Osteocyte (in vitro differentiated cells): ENCODE measurements around the gene MRPL27. TPM values are rescaled to one million over a fixed set of nuclear protein-coding genes. Genes with fewer than 3 reads are reported as not detected.

Experiments used
- DNase-seq: peaks from one replicate; pipeline ENCODE4 v3.0.0; 2021; ENCODE audit warnings: mixed read lengths; ENCODE audit not compliant: unreplicated experiment; ENCODE audit errors: extremely low spot score
- H3K27ac Mint-ChIP-seq: one replicate; pipeline ENCODE4 v1.8.0; 2021; ENCODE audit warnings: mild to moderate bottlenecking, mixed read lengths; ENCODE audit not compliant: unreplicated experiment
- H3K27me3 Mint-ChIP-seq: one replicate; pipeline ENCODE4 v1.8.0; 2021; ENCODE audit warnings: mixed read lengths; ENCODE audit not compliant: unreplicated experiment
- H3K36me3 Mint-ChIP-seq: one replicate; pipeline ENCODE4 v1.8.0; 2021; ENCODE audit warnings: mixed read lengths; ENCODE audit not compliant: unreplicated experiment
- H3K4me1 Mint-ChIP-seq: one replicate; pipeline ENCODE4 v1.8.0; 2021; ENCODE audit warnings: mixed read lengths; ENCODE audit not compliant: unreplicated experiment
- H3K4me3 Mint-ChIP-seq: one replicate; pipeline ENCODE4 v1.8.0; 2021; ENCODE audit warnings: mild to moderate bottlenecking, moderate library complexity, mixed read lengths; ENCODE audit not compliant: unreplicated experiment
- H3K9me3 Mint-ChIP-seq: one replicate; pipeline ENCODE4 v1.8.0; 2021; ENCODE audit warnings: mixed read lengths; ENCODE audit not compliant: unreplicated experiment
- total RNA-seq: library from RNA; stranded (reverse); gene quantifications from 2 replicates; pipeline ENCODE4 v1.2.1, GENCODE V29; 2021
- TF ChIP-seq, protein P1 (sequence below): fragments of 200-600 bp; sonication (generic); IDR thresholded peaks from 2 replicates; pipeline ENCODE4 v1.5.0; 2021; ENCODE audit warnings: antibody characterized with exemption, mild to moderate bottlenecking, moderate library complexity

The MRPL27 gene
- total RNA-seq, 1 donor from 2014 or later = 54.5 TPM

DNA sequence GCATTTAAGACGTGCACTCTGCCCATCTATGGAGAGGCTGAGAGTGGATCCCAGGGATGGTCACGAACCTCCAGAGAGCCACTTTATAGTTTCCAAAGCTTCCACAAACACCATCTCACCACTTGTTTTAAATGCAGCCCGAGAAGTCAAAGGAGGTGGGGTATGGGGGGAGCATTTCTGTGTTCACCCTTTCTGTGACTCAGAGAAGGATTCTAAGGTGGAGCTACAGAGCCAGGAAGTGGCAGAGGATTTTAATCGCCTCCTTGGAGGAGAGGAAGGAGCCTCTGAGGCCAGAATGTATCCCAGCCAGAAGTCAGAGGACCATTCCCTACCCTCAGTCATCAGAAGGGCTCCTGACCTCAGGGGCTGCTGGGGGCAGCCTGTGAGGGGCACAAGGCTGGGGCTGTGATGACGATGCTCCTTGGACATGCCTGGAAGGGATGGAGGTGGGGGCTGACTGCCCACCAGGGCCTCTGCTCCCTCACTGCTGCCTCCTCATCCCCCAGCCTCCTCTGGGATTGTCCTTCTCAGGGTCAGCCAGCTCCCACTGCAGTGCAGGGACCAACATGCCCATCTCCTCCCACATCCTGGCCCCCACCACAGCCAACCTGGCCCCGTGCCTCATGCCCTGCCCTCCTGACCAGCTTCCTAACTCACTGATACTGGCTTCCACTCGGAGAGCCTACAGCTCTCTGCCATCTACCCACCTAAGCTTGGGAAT is 24.3 kb downstream of the MRPL27 start:
- DNase-seq = no peak
- Mint-ChIP-seq H3K9me3 (no peaks in the 10 kb centered on the region), H3K36me3 (peaks cover 8% of the 10 kb centered on the region), H3K27me3 (peaks cover 4% of the 10 kb centered on the region), H3K4me1 (peaks cover 24% of the 10 kb centered on the region), H3K27ac (no peak overlapping the region), H3K4me3 (no peak overlapping the region)
- TF ChIP-seq, protein P1, sequence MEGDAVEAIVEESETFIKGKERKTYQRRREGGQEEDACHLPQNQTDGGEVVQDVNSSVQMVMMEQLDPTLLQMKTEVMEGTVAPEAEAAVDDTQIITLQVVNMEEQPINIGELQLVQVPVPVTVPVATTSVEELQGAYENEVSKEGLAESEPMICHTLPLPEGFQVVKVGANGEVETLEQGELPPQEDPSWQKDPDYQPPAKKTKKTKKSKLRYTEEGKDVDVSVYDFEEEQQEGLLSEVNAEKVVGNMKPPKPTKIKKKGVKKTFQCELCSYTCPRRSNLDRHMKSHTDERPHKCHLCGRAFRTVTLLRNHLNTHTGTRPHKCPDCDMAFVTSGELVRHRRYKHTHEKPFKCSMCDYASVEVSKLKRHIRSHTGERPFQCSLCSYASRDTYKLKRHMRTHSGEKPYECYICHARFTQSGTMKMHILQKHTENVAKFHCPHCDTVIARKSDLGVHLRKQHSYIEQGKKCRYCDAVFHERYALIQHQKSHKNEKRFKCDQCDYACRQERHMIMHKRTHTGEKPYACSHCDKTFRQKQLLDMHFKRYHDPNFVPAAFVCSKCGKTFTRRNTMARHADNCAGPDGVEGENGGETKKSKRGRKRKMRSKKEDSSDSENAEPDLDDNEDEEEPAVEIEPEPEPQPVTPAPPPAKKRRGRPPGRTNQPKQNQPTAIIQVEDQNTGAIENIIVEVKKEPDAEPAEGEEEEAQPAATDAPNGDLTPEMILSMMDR = no peak

DNA sequence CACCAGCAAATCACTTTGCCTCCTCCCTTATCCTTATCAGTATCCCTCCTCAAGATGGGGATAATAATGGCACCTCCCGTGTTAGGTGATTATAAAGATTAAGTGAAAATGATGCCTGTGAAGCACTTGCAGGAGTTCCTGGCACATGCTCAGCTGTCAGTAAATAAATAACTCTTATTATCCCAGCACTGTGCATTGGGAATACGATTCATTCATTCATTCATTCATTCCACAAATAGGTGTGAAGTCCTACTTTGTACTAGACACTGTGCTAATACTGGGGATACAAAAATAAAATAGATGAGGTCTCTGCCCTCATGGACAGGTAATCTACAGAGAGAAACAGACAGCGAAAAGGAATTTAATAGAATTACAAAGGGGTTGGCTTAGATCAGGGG is 25.1 kb downstream of the MRPL27 start:
- no peak overlapping the region for H3K27ac Mint-ChIP-seq

DNA sequence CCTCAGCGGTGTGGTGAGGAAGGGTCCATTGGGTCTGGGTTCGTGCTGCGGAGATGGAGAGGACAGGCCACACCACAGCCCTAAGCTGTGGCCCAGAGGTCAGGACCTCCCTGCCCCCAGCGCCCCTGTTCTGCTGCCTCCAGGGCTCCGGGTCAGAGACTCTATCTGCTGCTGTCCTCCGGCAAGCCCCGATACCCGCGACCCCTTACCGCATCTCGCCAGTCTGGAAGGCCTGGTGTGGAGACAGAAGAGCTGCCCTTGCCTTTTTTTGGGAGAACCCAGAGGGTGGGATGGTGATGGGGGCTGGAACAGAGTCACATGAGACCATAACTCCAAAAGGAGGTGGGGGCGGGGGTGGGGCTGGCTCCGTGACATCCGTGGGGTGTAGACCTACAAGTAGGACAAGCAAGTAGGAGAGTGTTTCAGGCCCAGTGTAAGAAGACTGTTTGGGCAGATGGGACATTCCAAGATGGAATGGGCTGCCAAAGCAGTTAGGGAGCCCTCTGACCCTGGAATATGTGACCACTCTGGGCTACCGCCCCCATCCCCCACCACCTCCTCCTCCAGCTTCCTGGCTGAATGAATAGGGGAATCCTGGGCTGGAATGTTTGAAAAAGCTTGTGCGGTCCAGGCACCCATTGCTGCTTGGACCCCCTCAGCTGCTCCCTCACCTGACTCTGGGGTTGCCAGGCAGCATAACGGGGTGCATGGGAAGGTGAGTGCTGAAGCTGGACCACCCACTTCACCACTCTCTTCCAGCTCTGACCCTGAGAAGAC is 25.7 kb downstream of the MRPL27 start:
- H3K4me3 Mint-ChIP-seq = peak overlapping the region; percentile 93
- peaks cover 4% of the 10 kb centered on the region for H3K27me3 Mint-ChIP-seq
- no peak for DNase-seq
- H3K9me3 Mint-ChIP-seq = no peaks in the 10 kb centered on the region
- H3K4me1 Mint-ChIP-seq = peaks cover 24% of the 10 kb centered on the region
- peaks cover 4% of the 10 kb centered on the region for H3K36me3 Mint-ChIP-seq
- TF ChIP-seq, protein P1 = no peak
- peak overlapping the region; percentile 82 for H3K27ac Mint-ChIP-seq

More for the DNA sequence above, 25.1 kb downstream of the MRPL27 start:
- no peak for DNase-seq
- peaks cover 4% of the 10 kb centered on the region for H3K27me3 Mint-ChIP-seq
- no peaks in the 10 kb centered on the region for H3K9me3 Mint-ChIP-seq
- TF ChIP-seq, protein P1 = no peak
- H3K4me3 Mint-ChIP-seq = peak overlapping the region; percentile 93
- peaks cover 4% of the 10 kb centered on the region for H3K36me3 Mint-ChIP-seq
- H3K4me1 Mint-ChIP-seq = peaks cover 24% of the 10 kb centered on the region

DNA sequence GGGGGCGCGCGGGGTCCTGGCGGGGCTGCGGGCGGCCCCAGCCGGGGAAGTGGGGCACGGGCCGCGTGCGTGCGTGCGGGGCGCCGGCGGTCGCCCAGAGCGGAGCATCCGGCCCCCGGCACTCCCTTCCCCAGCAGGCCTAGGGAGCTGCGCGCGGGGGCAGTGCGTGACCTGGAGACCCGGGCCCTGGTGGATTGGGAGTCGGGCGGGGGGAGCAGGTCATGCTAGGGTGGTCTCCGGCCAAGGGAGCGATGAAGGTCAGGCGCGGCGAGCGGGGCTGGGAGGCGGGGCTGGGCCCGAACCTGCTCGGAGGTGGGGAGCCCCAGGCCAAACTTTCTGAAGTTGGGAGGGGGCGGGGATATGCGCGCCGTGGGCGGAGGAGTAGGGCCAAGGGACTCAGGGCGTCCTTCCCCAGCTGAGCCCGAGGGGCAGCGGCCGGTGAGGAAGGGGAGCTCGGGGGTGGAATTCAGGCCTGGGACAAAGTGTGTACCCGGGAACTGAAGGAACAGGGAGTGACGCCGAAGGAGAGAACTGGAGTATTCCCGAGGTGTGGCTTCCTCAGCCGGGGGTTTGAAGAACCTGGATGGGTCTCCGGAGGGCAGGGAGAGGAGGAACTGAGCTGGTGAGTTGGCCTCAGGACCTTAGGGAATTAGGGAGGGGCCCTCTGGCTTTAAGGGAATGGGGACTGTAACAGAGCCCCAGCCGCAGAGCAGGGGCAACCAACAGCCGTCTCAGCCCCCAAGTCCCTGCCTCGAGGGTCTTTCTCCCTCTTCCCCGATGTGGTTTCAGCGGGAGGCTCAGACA is 26.5 kb downstream of the MRPL27 start:
- DNase-seq = no peak
- peak overlapping the region; percentile 93 for H3K4me3 Mint-ChIP-seq
- peaks cover 24% of the 10 kb centered on the region for H3K4me1 Mint-ChIP-seq

More for the DNA sequence above, 26.5 kb downstream of the MRPL27 start:
- H3K9me3 Mint-ChIP-seq = no peaks in the 10 kb centered on the region
- H3K27me3 Mint-ChIP-seq = peaks cover 4% of the 10 kb centered on the region
- H3K36me3 Mint-ChIP-seq = peaks cover under 1% of the 10 kb centered on the region
- peak overlapping the region; percentile 82 for H3K27ac Mint-ChIP-seq
- TF ChIP-seq, protein P1 = no peak
